Measurements from ENCODE around the gene AK5.

The AK5 gene

DNA sequence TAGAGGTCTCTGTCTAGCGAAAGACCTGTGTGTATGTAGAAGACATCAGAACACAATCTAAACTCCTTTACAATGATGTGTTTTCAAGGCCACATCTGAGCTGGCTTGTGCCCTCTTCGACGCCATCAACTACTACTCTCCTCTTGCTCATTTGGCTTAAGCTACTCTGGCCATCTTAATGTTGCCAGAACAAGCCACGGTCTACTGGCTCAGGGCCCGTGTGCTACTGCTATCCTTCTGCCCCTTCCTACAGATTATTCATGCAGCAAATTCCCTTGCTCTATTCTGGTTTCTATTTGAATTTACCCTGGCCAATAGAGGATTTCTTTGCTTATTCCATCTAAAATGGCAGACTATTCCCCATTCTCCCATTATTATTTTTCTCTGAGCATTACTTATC, 278.9 kb downstream of the AK5 start:
- H3K4me3 ChIP-seq (ENCODE audit: low read depth, low read length): no peak overlapping the region
- TF ChIP-seq MYC (IDR thresholded peaks at IDR 0.05; ENCODE audit: low read depth, low read length) (no peak), POLR2A (IDR thresholded peaks at IDR 0.05; ENCODE audit: extremely low read depth, insufficient read length) (no peak)
- TF ChIP-seq, protein P1, sequence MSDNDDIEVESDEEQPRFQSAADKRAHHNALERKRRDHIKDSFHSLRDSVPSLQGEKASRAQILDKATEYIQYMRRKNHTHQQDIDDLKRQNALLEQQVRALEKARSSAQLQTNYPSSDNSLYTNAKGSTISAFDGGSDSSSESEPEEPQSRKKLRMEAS (IDR thresholded peaks at IDR 0.05; ENCODE audit: low read depth, low read length): no peak
- TF ChIP-seq, protein P2, sequence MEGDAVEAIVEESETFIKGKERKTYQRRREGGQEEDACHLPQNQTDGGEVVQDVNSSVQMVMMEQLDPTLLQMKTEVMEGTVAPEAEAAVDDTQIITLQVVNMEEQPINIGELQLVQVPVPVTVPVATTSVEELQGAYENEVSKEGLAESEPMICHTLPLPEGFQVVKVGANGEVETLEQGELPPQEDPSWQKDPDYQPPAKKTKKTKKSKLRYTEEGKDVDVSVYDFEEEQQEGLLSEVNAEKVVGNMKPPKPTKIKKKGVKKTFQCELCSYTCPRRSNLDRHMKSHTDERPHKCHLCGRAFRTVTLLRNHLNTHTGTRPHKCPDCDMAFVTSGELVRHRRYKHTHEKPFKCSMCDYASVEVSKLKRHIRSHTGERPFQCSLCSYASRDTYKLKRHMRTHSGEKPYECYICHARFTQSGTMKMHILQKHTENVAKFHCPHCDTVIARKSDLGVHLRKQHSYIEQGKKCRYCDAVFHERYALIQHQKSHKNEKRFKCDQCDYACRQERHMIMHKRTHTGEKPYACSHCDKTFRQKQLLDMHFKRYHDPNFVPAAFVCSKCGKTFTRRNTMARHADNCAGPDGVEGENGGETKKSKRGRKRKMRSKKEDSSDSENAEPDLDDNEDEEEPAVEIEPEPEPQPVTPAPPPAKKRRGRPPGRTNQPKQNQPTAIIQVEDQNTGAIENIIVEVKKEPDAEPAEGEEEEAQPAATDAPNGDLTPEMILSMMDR (IDR thresholded peaks at IDR 0.05; ENCODE audit: low read depth, low read length): no peak

DNA sequence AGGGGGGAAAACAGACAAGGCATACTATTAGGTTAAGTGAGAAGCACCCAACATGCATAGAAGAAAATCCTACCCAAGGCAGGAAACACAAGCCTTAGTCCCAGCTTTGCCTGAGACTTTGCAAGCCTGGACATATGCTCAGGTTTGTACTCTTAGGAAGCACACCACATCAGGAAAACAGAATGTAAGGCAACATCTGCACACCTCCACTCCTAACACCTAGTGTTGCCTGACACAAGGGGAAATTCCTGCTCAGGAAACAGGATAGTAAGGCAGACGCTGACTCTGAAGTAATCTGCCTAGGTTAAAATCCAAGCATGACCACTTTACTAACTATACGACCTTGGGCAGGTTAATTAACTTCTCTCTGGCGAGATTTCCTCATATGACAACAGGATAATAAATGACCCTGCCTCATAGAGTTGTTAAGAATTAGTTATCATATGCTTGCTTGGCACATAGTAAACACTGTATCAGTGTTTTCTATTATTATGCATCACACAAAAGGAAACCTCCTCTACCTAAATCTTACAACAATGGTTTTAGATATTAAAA, 280.9 kb downstream of the AK5 start:
- no peak overlapping the region for H3K4me3 ChIP-seq (ENCODE audit: low read depth, low read length)
- DNase-seq (ENCODE audit: low read depth): no peak
- TF ChIP-seq, protein P2 (IDR thresholded peaks at IDR 0.05; ENCODE audit: low read depth, low read length): no peak
- TF ChIP-seq MYC (IDR thresholded peaks at IDR 0.05; ENCODE audit: low read depth, low read length) (no peak), POLR2A (IDR thresholded peaks at IDR 0.05; ENCODE audit: extremely low read depth, insufficient read length) (no peak)
- TF ChIP-seq, protein P1 (IDR thresholded peaks at IDR 0.05; ENCODE audit: low read depth, low read length): no peak

More for the DNA sequence above, 278.9 kb downstream of the AK5 start:
- no peak for DNase-seq (ENCODE audit: low read depth)

DNA sequence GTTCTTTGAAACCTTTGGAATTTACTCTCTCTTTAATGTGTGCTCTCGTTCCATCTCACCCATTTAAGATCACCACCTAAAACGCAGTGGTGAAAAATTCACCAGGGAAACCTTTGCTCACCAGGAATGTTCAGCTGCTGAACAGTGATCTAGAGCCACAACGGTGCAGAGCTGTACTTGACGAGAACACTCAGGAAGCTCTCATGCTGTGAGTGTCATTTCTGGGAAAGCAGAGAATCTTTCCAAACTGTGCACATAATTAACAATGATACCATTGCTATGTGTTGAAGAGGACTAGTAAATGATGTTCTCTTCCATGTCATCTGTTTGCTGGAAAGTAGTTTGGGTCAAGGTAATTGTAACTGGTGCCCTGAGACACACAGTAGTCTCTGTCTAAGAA, 283.5 kb downstream of the AK5 start:
- TF ChIP-seq MYC (IDR thresholded peaks at IDR 0.05; ENCODE audit: low read depth, low read length) (no peak), POLR2A (IDR thresholded peaks at IDR 0.05; ENCODE audit: extremely low read depth, insufficient read length) (no peak)
- TF ChIP-seq, protein P2 (IDR thresholded peaks at IDR 0.05; ENCODE audit: low read depth, low read length): no peak
- TF ChIP-seq, protein P1 (IDR thresholded peaks at IDR 0.05; ENCODE audit: low read depth, low read length): no peak
- no peak overlapping the region for H3K4me3 ChIP-seq (ENCODE audit: low read depth, low read length)
- DNase-seq (ENCODE audit: low read depth): no peak

DNA sequence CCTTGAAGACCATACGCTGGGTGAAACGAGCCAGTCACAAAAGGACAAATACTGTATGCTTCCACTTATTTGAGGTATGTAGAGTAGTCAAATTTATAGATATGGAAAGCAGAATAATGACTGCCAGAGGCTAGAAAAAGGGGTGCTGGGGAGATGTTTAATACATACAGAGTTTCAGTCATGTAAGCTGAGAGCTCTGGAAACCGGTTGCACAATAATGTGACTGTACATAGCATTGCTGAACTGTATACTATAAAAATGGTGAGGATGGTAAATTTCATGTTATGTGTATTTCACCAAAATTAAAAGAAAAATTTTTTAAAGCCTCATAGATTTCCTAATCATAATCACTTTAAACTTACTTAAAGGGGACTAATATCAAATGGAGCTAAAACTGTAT, 289.8 kb downstream of the AK5 start:
- TF ChIP-seq MYC (IDR thresholded peaks at IDR 0.05; ENCODE audit: low read depth, low read length) (no peak), POLR2A (IDR thresholded peaks at IDR 0.05; ENCODE audit: extremely low read depth, insufficient read length) (no peak)
- TF ChIP-seq, protein P2 (IDR thresholded peaks at IDR 0.05; ENCODE audit: low read depth, low read length): no peak
- TF ChIP-seq, protein P1 (IDR thresholded peaks at IDR 0.05; ENCODE audit: low read depth, low read length): no peak
- H3K4me3 ChIP-seq (ENCODE audit: low read depth, low read length): no peak overlapping the region
- DNase-seq (ENCODE audit: low read depth): no peak

DNA sequence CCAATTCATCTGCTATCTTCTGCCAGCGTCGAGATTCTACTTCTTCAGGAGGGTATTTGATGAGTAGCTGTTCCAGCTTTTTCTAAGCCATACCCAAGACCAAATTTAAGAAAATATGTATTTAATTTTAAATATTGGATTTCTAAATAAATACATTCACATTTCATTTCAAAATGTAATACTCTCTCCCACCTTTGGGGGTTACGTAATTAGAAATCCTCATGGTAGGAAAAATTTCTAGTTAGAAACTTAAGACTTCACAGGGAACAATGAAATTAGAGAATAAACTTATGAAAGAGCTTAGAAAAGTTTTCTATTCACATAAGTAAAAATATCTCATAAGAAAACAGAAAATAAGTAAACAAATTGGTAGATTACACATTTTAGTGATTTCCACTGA, 297.7 kb downstream of the AK5 start:
- DNase-seq (ENCODE audit: low read depth): no peak
- TF ChIP-seq, protein P2 (IDR thresholded peaks at IDR 0.05; ENCODE audit: low read depth, low read length): no peak
- no peak for TF ChIP-seq MYC (IDR thresholded peaks at IDR 0.05; ENCODE audit: low read depth, low read length)
- TF ChIP-seq POLR2A (IDR thresholded peaks at IDR 0.05; ENCODE audit: extremely low read depth, insufficient read length): no peak
- TF ChIP-seq, protein P1 (IDR thresholded peaks at IDR 0.05; ENCODE audit: low read depth, low read length): no peak
- H3K4me3 ChIP-seq (ENCODE audit: low read depth, low read length): no peak overlapping the region

Measured in NB4 (cell line).